SIG-M5 (cell line): ENCODE measurements around the gene PCBP3.

Source experiments
- DNase-seq: peaks from one replicate; lab custom pipeline; 2025; lab: John Stamatoyannopoulos, UW

Gene PCBP3

DNA sequence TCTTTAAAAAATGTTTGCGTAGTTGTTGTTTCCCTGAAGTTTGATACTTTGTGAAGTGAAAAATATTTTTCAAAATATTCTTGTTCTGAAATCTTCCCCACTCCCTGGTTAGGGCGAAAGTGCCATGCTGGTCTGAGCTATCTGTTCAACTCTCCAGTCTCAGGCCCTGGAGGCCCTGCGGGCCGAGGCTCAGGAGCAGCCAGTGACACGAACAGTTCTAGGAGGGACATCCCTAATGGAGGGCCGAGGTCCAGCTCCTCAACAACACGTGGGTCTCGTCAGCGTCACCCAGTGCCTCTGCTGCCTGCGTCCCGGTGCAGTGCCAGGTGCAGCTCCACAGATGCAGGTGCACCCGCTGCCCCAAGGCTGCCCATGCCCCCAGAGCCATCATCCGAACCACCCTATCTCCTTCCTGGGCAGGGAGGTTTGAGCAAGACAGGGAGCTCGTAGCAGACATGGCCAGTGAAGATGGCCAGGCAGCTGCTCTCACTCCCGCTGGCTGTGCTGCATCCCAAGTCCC is 268.3 kb downstream of the PCBP3 start:
- no peak for DNase-seq

DNA sequence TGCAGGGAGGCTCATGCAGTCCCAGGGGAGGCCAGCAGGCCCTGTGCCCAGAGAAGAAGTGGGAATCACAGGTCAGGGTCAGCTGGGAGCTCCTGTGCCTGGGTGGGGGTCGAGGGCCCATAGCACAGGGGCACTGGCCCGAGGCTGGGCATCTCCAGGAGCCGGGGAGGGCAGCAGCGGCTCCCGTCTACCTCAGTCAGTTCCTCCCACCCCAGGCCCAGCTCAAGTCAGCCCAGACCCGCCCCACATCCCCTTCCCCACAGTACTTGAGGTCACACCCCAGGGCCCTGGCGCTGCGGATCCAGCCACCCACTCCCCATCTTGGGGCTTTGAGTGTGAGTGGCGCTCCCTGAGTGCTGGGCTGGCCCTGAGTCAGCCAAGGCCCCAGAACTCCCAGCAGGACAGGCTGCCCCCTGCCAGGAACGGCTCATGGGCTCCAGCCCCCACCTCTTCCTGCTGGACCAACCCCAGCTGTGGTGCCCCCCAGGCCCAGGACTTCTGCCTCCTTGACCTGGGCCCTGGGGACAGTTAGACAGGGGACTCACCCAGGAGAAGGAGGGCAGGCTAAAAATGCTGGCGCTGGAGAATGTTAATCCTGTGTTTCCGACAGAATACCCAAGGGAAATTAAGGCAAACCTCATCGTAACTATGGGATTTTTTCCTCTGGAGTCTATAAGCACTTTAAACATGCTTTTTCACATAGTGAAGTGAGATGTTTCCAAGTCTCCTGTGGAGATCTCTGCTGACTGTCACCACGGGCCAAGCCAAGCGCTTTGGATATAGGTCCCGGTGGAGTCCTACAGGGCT is 269.3 kb downstream of the PCBP3 start:
- DNase-seq: no peak

DNA sequence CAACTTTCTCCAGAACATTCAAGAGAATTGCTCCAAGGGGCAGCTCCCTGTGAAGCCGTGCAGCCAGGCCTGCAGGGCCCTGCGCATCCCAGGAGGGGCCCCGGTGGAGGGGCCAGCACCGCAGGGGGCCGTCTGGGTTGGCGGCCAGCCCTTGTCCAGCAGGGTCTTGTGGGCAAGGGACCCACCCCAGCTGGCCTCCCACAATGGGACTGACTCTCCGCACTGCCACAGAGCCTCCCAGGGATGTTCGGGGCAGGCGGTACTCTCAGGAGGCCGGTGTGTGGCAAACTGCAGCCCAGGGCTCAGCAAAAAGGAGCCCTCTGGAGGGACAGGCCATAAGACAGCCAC is 269.9 kb downstream of the PCBP3 start:
- no peak for DNase-seq

DNA sequence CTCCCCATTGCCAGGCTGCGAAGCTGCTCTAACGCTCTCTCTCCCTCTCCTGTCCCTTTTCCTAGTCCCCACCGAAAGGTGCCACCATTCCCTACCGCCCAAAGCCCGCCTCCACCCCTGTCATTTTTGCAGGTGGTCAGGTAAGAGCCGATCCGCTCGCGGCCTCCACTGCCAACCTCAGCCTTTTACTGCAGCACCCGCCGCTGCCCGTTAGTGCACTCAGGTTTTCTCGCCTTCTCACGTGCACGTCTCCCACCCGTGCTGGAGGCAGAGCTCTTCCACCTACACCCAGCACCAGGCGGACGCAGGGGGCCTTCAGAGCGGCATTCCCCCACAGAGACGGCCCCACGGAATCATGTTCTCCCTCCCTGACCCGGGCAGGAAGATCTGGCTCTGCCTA is 270.4 kb downstream of the PCBP3 start:
- DNase-seq: no peak

DNA sequence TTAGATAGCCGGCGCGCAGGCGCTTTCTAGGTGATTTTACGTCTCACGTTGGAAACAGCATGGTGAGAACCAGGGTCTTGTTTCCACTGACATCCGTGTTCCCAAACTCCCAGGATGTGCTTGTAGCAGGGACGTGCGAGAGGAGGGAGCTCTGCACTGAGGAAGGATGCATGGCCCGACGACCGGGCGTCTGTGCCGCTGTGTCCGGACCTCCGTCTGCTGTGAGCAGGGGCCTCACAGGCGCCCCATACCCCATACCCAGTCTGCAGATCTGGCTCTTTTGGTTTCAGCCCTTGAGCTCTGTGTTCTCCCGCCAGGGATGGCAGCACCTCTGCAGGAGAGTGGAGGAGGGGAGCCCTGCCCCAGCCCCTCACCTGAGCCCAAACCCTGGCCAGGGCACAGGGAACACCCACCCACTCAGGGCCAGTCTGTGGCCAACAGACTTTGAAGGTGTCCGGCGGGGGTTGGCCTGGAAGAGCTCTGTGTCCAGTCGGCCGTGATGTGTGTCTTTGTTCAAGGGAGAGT is 270.9 kb downstream of the PCBP3 start:
- DNase-seq: no peak

DNA sequence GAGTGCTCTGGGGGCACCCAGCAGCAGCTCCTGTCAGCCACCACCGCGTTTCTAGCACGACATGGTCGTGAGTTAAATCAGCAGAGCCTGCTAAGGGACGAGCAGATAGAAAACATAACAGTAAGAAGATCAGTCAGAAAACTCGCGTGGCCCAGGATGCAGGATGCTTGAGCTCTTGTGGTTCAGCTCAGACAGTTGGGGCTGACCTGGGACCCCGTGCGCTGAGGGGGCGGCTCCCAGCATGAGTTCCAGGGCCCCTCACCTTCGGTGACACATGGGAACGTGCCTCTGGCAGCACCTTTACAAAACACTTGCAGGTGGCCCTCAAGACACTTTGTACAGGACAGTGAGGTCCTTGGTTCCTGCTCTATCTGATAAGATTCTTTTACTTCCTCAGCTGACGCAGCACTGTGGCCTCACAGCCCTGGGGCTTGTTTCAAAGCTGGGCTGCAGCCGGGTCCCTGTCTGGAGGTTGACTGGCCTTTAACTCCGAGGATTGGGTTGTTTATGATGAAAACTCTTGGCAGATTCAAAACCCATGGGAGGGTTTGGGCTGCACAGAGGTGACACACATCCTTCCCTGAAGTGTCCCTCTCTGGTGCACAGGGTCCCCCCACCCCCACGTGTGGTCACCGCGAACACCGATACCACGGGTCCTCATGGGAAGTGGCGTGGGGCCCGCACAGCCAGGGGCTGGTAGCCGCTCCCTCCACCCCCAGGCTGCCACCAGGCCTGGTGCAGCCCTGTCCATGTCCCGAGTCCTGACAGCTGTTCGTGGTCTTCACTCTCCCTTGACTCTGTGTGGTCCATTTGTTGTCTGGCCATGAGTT is 272.7 kb downstream of the PCBP3 start:
- DNase-seq: no peak

DNA sequence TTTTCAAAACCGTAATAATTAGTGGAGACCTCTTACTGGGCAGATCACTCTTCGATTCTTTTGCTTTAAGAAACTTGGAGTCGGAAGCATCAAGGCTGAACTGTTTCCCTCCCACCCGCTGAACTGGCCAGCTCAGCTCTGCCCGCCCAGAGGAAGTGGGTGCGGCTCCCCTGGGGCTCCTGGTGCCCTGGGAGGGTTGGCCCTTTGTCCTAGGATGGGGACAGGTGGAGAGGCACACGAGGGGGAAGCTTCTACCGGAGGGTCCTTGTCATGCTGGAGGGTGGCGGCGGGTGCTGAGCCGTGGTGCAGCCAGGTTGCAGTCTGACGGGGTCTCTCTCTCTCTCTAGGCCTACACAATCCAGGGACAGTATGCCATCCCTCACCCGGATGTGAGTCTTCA is 273.7 kb downstream of the PCBP3 start:
- DNase-seq: no peak

DNA sequence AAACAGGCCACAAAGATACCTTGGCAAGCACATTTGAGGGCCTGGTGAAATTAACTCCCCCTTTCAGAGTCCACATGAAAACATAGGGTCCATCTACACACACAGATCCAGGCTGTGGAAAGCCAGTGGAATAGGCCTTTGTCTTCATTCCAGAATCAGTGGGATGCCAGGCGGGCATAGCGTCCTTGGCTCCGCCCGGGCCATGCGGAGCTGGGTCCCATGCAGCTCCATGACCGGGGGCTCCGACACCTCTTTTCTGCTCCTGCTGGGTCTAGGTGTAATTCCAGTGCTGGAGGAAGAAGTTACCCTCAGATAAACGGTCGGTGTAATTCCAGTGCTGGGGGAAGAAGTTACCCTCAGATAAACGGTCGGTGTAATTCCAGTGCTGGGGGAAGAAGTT is 274.5 kb downstream of the PCBP3 start:
- DNase-seq: no peak

DNA sequence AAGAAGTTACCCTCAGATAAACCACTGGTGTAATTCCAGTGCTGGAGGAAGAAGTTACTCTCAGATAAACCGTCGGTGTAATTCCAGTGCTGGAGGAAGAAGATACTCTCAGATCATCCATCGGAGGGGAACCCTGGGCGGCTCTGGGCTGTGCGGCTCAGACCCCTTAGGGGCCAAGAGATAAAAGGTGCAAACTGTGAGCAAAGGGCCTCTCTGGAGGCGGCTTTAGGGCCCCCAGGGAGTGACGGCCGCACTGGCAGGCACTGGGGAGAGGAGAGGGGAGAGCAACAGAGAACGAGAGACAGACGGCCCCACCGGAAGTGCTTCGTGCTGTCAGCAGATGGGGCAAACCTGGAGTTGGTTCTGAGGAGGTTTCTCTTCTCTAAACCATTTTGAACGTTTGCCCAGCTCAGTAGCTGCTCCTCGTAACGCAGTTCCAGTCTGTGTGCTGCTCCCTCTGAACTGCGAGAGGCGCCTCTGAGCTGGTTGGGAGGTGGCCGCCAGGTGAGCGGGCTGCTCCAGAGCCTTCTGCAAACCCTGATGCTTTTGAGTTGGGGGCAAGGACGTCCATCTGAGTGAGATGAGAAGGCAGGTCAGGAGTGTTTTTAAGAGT is 275.4 kb downstream of the PCBP3 start:
- DNase-seq: no peak

DNA sequence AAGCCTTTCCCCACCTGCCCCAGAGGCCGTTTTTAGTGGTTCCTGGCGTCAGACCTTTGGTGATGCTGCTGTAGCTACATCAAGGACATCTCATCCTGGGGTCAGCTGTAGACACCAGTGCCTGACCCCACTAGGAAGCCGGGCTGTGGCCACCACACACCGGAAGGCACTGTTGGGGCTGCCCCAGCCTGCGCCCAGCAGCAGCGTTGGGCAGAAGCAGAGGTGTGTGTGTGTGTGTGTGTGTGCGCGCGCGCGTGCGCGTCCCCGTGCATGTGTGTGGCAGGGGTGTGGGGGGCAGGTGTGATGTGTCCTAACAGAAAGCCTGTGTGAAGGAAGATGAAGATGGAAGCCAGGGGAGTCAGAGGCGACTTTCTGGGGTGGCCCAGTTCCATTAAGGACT is 276.1 kb downstream of the PCBP3 start:
- no peak for DNase-seq

DNA sequence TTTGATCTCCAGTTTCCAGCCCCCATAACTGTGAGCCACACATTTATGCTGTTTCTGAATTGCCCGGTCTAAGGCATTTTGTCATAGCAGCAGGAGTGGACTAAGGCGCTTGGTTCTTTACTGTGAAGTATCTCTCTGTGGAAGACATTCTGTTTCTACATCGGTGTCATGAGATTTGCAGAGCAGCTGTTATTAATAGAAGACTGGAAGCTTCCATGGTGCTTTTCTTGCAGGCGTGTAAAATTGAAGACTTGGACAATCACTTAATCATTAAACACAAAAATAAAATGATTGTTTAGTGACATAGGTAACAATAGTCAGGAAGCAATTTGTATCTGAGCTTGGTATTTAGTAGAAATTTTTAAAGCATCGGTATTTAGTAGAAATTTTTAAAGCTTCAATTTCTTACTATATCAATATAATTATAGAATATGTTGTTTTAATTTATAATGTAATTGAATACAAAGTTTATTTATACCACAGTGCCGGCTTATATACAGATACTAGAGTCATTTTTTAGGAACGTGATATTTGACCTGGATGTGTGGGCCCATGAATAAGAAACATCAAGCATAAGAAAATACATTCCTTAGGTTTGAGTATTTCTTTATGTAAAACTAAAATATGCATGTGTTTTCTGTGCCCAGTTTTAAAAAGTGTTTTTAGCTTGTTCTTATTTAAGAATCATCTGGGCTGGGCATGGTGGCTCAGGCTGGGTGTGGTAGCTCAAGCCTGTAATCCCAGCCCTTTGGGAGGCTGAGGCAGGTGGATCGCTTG is 277.5 kb downstream of the PCBP3 start:
- no peak for DNase-seq

DNA sequence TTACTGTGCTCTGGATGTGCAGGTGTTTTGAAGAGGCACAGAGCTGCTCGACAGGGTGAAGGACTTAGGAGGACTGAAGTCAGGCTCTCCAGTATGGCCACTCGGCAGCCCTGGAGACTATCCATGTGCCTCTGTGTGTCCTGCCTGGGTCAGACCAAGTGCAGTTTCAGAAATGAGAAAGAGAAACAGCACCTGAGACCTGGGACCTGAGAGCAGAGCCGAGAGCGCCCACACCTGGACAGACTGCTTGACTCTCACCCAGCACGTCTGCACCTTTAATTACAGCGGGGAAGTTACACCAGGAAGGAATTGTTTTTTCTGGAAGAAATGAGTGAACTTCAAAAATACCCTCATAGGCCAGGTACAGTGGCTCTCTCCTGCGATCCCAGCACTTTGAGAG is 278.4 kb downstream of the PCBP3 start:
- DNase-seq: no peak

DNA sequence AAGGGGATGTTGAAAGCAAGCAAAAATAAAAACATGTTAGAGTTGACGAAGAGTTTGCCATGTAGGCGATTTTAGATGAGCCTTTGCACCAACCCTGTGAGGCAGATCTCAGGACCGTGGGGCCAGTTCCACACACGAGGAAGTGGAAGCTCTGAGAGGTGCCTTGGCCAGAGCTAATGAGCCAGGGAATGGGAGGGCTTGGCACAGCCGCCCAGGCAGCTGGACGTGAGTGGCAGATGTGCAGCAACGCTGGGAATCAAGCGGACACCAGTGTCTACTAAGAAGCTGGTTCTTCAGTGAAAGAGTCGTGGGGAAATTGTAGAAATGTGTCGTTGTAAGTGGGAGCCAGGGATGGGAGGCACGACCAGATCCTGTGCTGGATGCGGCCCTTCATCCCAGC is 279.1 kb downstream of the PCBP3 start:
- no peak for DNase-seq

DNA sequence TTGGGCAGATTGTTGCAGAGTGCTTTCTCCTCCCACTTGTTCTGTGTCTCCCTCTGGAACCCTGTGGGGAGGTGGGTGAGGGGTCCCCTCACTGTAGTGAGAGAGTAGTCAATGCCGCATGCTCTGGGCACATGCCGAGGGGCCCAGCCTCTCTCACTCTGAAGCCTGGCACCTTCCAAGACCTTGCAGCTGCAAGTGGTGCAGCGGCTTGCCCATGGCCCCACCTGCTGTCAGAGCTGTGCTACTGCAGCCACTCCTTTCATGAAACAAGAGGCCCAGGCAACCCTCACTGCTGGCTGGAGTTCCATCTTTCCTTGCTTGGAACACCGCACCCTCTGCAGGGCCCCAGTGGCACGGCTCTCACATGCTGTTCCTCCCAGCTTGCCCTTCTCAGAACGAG is 279.6 kb downstream of the PCBP3 start:
- DNase-seq: no peak

DNA sequence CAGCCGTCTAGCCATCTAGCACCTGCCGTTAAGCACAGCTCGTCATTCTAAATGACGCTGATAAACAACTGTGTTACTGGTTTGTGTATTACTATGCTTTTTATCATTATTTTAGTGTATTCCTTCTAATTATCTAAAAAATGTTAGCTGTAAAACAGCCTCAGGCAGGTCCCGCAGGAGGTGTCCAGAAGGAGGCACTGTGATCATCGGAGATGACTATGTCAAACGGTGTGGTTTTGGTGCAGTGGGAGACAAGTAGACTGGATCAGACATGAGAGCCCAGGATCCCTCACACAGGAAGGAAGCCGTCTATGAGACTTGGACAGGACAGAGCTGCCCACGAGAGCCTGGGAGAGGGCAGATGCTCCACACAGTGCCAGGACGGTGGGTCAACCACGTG is 282.8 kb downstream of the PCBP3 start:
- no peak for DNase-seq

DNA sequence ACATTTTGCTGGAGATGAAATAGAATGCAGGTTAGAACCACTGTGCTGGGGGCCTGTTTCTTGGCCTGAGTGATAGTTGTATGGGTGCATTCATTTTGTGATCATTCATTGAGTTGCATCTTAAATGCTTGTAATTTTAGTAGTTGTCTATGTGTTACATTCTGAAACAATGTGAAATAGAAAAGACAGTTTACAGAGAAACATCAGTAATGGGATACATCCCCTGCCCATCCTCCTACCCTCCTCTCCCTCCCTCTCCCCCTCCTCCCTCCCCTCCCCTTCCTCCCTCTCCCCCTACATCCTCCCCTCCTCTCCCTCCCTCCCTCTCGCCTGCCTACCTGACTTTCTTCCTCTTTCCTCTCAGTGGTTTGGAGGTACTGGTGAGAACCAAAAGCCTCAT is 283.5 kb downstream of the PCBP3 start:
- DNase-seq: no peak

DNA sequence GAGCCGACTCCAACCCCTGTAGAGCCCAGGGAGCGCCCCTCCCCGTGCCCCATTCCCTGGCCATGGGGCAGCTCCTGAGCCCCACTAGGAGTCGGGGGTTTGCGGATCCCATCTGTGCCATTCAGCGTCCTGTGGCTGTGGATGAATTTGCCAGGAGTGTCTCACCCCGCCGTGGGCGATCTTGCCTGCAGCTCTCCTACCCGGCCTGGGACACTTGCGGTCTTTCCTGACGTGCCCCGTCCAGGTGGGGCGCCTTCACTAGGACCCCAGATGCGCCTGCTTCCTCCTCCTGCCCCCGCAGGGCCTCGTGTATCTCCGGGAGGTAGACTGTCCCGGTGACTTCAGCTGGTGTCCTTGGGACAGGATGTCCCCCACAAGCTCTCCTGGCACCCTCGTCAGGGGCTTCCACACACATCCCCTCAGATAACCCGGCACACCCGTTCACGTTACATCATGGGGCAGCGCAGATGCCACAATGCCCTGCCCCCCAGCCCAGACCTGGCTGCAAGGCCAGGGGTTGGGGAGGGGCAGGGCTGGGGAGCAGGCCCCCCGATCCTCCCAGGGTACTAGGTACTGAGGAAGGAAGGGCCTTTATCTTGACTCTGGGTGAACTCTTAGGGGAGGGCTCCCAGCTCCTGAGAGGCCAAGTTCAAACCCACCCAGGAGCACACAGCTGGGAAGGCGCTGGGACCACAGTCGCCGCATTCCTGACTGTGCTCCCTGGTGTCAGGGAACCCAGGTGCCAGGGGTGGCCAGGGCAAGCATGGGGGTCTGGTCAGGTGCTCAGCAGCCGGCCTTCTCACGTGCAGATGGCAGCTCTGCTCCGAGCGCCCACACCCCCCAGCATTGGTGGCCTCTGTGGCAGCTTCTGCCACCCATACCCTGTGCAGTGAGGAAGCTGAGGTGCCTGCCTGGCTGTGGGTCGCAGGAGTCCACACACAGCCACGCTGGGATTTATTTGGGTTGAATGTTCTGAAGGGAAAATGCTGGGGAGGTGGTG is 284.6 kb downstream of the PCBP3 start:
- no peak for DNase-seq

DNA sequence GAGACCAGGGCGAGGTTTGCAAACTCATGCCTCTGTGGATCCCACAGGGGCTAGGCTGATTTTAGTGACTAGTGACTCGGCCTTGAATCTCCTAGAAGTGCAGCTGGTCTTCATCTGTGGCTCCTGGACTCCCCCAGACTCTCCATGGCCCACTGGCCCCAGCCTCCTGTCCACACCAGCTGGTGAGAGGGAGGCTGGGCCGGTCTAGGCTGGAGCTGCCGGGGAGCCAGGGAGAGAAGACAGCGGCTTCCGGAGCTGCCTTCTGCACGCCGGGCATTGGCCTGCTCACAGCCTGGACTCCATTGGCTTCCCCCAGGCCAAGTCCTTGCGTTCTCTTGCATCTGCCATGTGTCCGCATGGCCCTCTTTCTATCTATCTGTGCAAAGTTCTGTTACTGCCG is 285.9 kb downstream of the PCBP3 start:
- no peak for DNase-seq

DNA sequence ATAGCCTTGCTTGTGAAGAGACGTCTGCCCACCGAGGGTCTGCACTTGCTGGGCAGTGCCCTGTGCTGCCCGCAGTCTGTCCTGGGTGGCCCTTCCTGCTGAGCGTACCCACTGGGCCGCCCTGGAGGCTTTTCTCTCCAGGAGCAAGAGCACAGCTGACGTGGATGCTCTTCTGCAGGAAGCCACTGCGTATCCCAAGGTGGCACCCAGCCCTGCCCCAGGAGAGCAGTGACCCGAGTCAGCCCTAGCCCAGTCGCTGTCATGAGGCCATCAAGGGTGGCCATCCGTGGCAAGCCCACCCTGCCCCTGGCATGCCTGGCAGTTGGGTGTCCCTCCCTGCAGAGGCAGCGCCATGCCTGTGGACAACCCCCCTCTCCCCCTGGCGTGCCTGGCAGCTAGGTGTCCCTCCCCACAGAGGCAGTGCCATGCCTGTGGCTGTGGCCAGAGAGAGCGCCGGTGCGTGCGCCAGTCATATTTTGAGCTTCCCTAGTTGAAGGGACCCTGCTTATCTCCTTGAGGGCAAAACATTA is 286.8 kb downstream of the PCBP3 start:
- no peak for DNase-seq

DNA sequence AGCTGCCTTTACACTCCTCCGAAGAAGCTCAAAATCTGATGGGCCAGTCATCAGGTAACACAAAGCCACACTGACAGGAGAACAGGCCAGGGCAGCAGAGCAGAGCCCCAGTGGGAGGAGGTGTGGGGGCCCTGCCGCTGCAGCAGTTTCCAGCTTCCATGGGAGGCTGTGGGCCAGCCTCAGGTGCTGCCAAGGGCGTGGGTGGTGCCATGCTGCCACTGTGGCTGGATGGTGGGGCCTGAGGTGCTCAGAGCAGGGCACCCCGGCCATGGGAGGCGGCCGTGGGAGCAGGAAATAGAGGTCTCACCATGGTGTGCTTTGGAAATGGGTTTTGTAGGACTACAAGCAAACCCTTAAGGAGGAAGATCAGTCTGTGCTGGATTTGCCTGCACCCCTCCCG is 287.3 kb downstream of the PCBP3 start:
- DNase-seq: no peak
